ENCODE measurements around the gene SSBP3.

DNA sequence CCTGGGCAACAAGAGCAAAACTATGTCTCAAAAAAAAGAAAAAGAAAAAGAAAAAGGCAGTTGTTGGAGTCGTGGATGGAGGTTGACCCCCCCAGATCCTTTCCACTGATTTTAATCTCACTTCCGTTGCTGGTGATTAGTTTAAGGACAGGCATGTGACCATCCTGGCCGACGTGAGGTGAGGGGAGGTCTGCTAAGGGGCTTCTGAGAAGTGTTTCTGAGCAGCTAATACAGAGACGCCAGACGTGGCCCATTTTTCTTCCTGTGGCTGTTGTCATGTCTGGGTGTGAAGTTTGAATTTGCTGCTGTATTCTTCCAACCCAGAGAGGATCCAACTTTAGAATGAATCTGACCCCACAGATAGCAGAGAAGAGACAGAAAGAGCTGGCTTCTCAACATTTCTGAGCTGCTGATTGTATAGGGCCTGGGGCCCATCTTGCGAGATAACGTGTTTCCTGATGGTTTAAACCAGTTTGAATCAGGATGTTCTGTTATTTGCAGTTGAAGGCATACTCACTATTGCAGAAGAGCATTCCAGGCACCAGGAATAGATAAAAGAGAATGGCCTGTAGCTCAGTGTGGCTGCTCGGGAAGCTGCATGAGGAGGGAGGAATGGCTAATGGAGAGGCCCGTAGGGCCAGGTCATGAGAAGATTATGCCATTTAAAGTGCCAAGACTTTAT, 22.8 kb upstream of the SSBP3 start:
- TF ChIP-seq TCF7L2 (IDR thresholded peaks at IDR 0.05; ENCODE audit: low read depth, low read length) = no peak
- TF ChIP-seq CEBPB (IDR thresholded peaks at IDR 0.05; ENCODE audit: borderline replicate concordance, low read depth, low read length) = no peak
- TF ChIP-seq ZNF792 (CRISPR knock-in tag; IDR thresholded peaks at IDR 0.05) = no peak
- TF ChIP-seq, protein P1, sequence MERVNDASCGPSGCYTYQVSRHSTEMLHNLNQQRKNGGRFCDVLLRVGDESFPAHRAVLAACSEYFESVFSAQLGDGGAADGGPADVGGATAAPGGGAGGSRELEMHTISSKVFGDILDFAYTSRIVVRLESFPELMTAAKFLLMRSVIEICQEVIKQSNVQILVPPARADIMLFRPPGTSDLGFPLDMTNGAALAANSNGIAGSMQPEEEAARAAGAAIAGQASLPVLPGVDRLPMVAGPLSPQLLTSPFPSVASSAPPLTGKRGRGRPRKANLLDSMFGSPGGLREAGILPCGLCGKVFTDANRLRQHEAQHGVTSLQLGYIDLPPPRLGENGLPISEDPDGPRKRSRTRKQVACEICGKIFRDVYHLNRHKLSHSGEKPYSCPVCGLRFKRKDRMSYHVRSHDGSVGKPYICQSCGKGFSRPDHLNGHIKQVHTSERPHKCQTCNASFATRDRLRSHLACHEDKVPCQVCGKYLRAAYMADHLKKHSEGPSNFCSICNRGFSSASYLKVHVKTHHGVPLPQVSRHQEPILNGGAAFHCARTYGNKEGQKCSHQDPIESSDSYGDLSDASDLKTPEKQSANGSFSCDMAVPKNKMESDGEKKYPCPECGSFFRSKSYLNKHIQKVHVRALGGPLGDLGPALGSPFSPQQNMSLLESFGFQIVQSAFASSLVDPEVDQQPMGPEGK (CRISPR knock-in tag; IDR thresholded peaks at IDR 0.05) = no peak
- TF ChIP-seq, protein P2, sequence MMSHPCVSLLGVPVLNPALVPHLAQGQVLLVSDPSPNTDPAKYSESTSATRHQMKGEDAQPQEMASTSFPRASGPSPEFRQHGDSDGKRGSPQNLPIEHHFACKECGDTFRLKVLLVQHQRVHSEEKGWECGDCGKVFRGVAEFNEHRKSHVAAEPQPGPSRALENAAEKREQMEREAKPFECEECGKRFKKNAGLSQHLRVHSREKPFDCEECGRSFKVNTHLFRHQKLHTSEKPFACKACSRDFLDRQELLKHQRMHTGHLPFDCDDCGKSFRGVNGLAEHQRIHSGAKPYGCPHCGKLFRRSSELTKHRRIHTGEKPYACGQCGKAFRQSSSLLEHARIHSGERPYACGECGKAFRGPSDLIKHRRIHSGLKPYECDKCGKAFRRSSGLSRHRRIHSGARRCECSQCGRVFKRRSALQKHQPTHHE (CRISPR knock-in tag; IDR thresholded peaks at IDR 0.05; ENCODE audit: borderline replicate concordance) = no peak
- TF ChIP-seq ZNF468 (CRISPR knock-in tag; IDR thresholded peaks at IDR 0.05) = no peak
- TF ChIP-seq, protein P3, sequence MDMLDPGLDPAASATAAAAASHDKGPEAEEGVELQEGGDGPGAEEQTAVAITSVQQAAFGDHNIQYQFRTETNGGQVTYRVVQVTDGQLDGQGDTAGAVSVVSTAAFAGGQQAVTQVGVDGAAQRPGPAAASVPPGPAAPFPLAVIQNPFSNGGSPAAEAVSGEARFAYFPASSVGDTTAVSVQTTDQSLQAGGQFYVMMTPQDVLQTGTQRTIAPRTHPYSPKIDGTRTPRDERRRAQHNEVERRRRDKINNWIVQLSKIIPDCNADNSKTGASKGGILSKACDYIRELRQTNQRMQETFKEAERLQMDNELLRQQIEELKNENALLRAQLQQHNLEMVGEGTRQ (IDR thresholded peaks at IDR 0.05; ENCODE audit: low read depth, low read length) = no peak
- TF ChIP-seq, protein P3 (CRISPR knock-in tag; IDR thresholded peaks at IDR 0.05; ENCODE audit: borderline replicate concordance) = no peak
